ENCODE data around the gene HNF4A. TPM values are rescaled to one million over a fixed set of nuclear protein-coding genes. Genes with fewer than 3 reads are reported as not detected.
A peak's percentile ranks its signal among the peaks of the same experiment; 100 is the strongest.

HNF4A gene
- total RNA-seq, 2 donors from 2014 or later: 56.3 to 58.0 TPM

GRCh38 chr20:44395461-44396340 lies 40.2 kb downstream of the HNF4A start:
- H3K36me3 ChIP-seq (ENCODE audit: control insufficient read depth, insufficient read depth, low read length): peaks cover 5% of the 10 kb centered on the region
- peaks cover under 1% of the 10 kb centered on the region for H3K27me3 Mint-ChIP-seq (ENCODE audit: insufficient read depth)
- no peaks in the 10 kb centered on the region for H3K9me3 Mint-ChIP-seq
- DNase-seq: peak; percentile 26
- TF ChIP-seq, protein P1, sequence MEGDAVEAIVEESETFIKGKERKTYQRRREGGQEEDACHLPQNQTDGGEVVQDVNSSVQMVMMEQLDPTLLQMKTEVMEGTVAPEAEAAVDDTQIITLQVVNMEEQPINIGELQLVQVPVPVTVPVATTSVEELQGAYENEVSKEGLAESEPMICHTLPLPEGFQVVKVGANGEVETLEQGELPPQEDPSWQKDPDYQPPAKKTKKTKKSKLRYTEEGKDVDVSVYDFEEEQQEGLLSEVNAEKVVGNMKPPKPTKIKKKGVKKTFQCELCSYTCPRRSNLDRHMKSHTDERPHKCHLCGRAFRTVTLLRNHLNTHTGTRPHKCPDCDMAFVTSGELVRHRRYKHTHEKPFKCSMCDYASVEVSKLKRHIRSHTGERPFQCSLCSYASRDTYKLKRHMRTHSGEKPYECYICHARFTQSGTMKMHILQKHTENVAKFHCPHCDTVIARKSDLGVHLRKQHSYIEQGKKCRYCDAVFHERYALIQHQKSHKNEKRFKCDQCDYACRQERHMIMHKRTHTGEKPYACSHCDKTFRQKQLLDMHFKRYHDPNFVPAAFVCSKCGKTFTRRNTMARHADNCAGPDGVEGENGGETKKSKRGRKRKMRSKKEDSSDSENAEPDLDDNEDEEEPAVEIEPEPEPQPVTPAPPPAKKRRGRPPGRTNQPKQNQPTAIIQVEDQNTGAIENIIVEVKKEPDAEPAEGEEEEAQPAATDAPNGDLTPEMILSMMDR (conservative IDR thresholded peaks at IDR 0.05): no peak
- no peaks in the 10 kb centered on the region for H3K9me3 ChIP-seq (ENCODE audit: control insufficient read depth, low read length)
- no peak overlapping the region for H3K27ac Mint-ChIP-seq
- H3K36me3 Mint-ChIP-seq (ENCODE audit: low read depth): peaks cover 3% of the 10 kb centered on the region
- no peak overlapping the region for H3K27ac ChIP-seq (ENCODE audit: low read depth, low read length)
- peaks cover 19% of the 10 kb centered on the region for H3K4me1 ChIP-seq (ENCODE audit: control insufficient read depth, insufficient read depth, low read length)
- no peak overlapping the region for H3K4me3 Mint-ChIP-seq
- WGBS, 2 experiments (ENCODE audit: insufficient coverage in 1 of 2, insufficient read length in 1 of 2): 84 to 88% methylated on average over 10 of the region's 11 CpGs
- H3K9ac ChIP-seq (ENCODE audit: extremely low read depth, low read length, poor library complexity, severe bottlenecking): no peak overlapping the region
- no peaks in the 10 kb centered on the region for H3K27me3 ChIP-seq (ENCODE audit: control insufficient read depth, insufficient read depth, low read length, poor library complexity, severe bottlenecking)
- peaks cover 59% of the 10 kb centered on the region for H3K4me1 Mint-ChIP-seq
- no peak overlapping the region for H3K4me3 ChIP-seq (ENCODE audit: low read length)

- peaks cover 20% of the 10 kb centered on the region for H3K4me1 ChIP-seq (ENCODE audit: control insufficient read depth, insufficient read depth, low read length)
- Mint-ChIP-seq H3K4me1 (peaks cover 68% of the 10 kb centered on the region), H3K9me3 (no peaks in the 10 kb centered on the region), H3K4me3 (no peak overlapping the region), H3K27ac (no peak overlapping the region), H3K27me3 (ENCODE audit: insufficient read depth) (no peaks in the 10 kb centered on the region), H3K36me3 (ENCODE audit: low read depth) (no peaks in the 10 kb centered on the region)
- no peak overlapping the region for H3K4me3 ChIP-seq (ENCODE audit: low read length)
- TF ChIP-seq, protein P1 (conservative IDR thresholded peaks at IDR 0.05): no peak
- no peak overlapping the region for H3K27ac ChIP-seq (ENCODE audit: low read depth, low read length)
- WGBS, 2 experiments (ENCODE audit: insufficient coverage in 1 of 2, insufficient read length in 1 of 2): 55 to 76% methylated on average over 5 to 8 of the region's 8 CpGs
- no peak overlapping the region for H3K9ac ChIP-seq (ENCODE audit: extremely low read depth, low read length, poor library complexity, severe bottlenecking)
- H3K36me3 ChIP-seq (ENCODE audit: control insufficient read depth, insufficient read depth, low read length): no peaks in the 10 kb centered on the region
- H3K9me3 ChIP-seq (ENCODE audit: control insufficient read depth, low read length): no peaks in the 10 kb centered on the region
- DNase-seq: peak; percentile 65
- H3K27me3 ChIP-seq (ENCODE audit: control insufficient read depth, insufficient read depth, low read length, poor library complexity, severe bottlenecking): no peaks in the 10 kb centered on the region
Observed at GRCh38 chr20:44396369-44397130, 41.1 kb downstream of the HNF4A start.

- WGBS, 2 experiments (ENCODE audit: insufficient coverage in 1 of 2, insufficient read length in 1 of 2): 92 to 97% methylated on average over 2 of the region's 2 CpGs
- Mint-ChIP-seq H3K36me3 (ENCODE audit: low read depth) (no peaks in the 10 kb centered on the region), H3K9me3 (no peaks in the 10 kb centered on the region), H3K27me3 (ENCODE audit: insufficient read depth) (no peaks in the 10 kb centered on the region), H3K4me1 (peaks cover 78% of the 10 kb centered on the region), H3K27ac (no peak overlapping the region), H3K4me3 (no peak overlapping the region)
- DNase-seq: no peak
- Histone ChIP-seq H3K4me1 (ENCODE audit: control insufficient read depth, insufficient read depth, low read length) (peaks cover 23% of the 10 kb centered on the region), H3K36me3 (ENCODE audit: control insufficient read depth, insufficient read depth, low read length) (no peaks in the 10 kb centered on the region), H3K27ac (ENCODE audit: low read depth, low read length) (no peak overlapping the region), H3K27me3 (ENCODE audit: control insufficient read depth, insufficient read depth, low read length, poor library complexity, severe bottlenecking) (no peaks in the 10 kb centered on the region), H3K4me3 (ENCODE audit: low read length) (no peak overlapping the region), H3K9ac (ENCODE audit: extremely low read depth, low read length, poor library complexity, severe bottlenecking) (no peak overlapping the region), H3K9me3 (ENCODE audit: control insufficient read depth, low read length) (no peaks in the 10 kb centered on the region)
- TF ChIP-seq, protein P1 (conservative IDR thresholded peaks at IDR 0.05): no peak
Observed at GRCh38 chr20:44398335-44398734, 42.8 kb downstream of the HNF4A start.
